Measurements from ENCODE around the gene CALCOCO2.
"Not testable (repeated sequence)": the region's sequence is repeated elsewhere in the genome, so short reads cannot be mapped to it uniquely, and the experiment has no call there.

DNA sequence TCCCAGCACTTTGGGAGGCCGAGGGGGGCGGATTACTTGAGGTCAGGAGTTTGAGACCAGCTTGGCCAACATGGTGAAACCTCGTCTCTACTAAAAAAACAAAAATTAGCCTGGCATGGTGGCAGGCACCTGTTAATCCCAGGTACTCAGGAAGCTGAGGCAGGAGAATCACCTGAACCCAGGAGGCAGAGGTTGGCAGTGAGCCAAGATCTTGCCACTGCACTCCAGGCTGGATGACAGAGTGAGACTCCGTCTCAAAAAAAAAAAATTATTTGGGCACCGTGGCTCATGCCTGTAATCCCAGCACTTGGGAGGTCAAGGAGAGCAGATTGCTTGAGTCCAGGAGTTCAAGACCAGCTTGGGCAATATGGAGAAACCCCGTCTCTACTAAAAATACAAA is 9.9 kb upstream of the CALCOCO2 start:
- TF ChIP-seq, protein P1, sequence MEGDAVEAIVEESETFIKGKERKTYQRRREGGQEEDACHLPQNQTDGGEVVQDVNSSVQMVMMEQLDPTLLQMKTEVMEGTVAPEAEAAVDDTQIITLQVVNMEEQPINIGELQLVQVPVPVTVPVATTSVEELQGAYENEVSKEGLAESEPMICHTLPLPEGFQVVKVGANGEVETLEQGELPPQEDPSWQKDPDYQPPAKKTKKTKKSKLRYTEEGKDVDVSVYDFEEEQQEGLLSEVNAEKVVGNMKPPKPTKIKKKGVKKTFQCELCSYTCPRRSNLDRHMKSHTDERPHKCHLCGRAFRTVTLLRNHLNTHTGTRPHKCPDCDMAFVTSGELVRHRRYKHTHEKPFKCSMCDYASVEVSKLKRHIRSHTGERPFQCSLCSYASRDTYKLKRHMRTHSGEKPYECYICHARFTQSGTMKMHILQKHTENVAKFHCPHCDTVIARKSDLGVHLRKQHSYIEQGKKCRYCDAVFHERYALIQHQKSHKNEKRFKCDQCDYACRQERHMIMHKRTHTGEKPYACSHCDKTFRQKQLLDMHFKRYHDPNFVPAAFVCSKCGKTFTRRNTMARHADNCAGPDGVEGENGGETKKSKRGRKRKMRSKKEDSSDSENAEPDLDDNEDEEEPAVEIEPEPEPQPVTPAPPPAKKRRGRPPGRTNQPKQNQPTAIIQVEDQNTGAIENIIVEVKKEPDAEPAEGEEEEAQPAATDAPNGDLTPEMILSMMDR (IDR thresholded peaks at IDR 0.05 in 2 of 3, conservative IDR thresholded peaks at IDR 0.05 in 1 of 3; ENCODE audit: control insufficient read depth in 2 of 3, extremely low read depth in 1 of 3, insufficient read depth in 1 of 3, low read depth in 3 of 3, low read length in 3 of 3): not testable (repeated sequence)
- not testable (repeated sequence) for TF ChIP-seq EZH2 (IDR thresholded peaks at IDR 0.05; ENCODE audit: borderline replicate concordance, control insufficient read depth, low read depth, low read length); POLR2A (IDR thresholded peaks at IDR 0.05; ENCODE audit: low read depth, low read length); BHLHE40 (IDR thresholded peaks at IDR 0.05; ENCODE audit: borderline replicate concordance in 1 of 2, low read depth in 2 of 2, low read length in 1 of 2); SMAD1 (IDR thresholded peaks at IDR 0.05; ENCODE audit: low read depth, partially characterized antibody)
